Fibroblast of pulmonary artery (primary cell): Measurements from ENCODE around the gene CALB2.

Source experiments
- DNase-seq: peaks from one replicate; pipeline ENCODE4 v3.0.0-alpha.2; 2010; ENCODE audit warnings: low read depth
- H3K4me3 ChIP-seq: replicated peaks from 2 replicates; pipeline ENCODE4 v1.5.1; 2011; ENCODE audit warnings: low read depth, mild to moderate bottlenecking, control low read depth, low read length, moderate library complexity
- CTCF ChIP-seq: IDR thresholded peaks from 2 replicates; pipeline ENCODE4 v1.5.1; 2011; ENCODE audit warnings: mild to moderate bottlenecking, control low read depth, low read length, inconsistent platforms; ENCODE audit errors: missing control alignments

CALB2 gene

DNA sequence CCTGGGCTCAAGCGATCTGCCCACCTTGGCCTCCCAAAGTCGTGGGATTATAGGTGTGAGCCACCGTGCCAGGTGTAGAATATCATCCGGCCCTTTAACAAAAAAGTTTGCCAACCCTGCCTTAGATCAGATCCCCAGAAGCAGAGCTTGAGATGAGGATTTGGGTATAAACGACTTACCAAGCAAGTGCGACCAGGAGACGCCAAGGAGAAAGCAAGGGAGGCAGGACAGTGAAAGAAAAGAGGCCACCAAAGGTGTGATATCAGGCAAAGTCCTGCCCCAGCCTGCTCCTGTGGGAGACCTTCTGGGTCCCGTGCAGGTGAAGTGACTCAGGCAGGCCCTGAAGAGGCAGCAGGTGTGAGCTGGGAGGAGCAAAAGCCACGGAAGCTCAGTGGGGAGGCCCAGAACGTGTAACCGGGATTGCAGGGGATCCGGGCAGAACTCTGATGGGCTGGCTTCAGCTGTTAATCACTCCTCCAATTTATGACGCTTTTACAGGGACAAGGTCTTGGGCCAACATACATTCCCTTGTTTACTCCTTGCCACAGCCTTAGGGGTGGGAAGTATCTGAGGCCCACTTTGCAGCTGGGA lies 14.1 kb upstream of the CALB2 start:
- H3K4me3 ChIP-seq, result no peak overlapping the region
- no peak for DNase-seq
- no peak for TF ChIP-seq CTCF

DNA sequence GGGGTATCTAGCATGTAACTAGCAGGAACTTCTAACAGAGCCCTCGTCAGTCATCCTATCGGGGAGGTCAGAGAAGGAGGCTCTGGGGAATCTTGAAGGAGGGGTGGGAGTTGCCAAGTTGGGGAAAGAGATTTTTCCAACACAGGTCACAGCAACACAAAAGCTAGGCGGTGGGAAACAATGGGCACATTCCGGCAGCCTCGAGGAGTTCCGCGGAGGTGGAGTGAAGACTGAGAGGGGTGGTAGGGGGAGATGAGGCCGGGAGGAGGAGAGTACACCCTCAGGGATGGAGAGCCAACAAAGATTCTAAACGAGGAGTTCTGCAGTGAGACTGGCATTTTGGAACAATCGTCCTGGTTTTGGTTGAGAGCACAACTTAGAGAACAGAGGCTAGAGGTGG lies 13.5 kb upstream of the CALB2 start:
- no peak for TF ChIP-seq CTCF
- no peak for DNase-seq
- H3K4me3 ChIP-seq, result no peak overlapping the region

- no peak for DNase-seq
- no peak for TF ChIP-seq CTCF
- no peak overlapping the region for H3K4me3 ChIP-seq
These were observed 11.4 kb upstream of the CALB2 start for GRCh38 chr16:71347146-71347545.

GRCh38 chr16:71348262-71349085 lies 10.0 kb upstream of the CALB2 start:
- DNase-seq, result no peak
- no peak for TF ChIP-seq CTCF
- H3K4me3 ChIP-seq, result no peak overlapping the region

DNA sequence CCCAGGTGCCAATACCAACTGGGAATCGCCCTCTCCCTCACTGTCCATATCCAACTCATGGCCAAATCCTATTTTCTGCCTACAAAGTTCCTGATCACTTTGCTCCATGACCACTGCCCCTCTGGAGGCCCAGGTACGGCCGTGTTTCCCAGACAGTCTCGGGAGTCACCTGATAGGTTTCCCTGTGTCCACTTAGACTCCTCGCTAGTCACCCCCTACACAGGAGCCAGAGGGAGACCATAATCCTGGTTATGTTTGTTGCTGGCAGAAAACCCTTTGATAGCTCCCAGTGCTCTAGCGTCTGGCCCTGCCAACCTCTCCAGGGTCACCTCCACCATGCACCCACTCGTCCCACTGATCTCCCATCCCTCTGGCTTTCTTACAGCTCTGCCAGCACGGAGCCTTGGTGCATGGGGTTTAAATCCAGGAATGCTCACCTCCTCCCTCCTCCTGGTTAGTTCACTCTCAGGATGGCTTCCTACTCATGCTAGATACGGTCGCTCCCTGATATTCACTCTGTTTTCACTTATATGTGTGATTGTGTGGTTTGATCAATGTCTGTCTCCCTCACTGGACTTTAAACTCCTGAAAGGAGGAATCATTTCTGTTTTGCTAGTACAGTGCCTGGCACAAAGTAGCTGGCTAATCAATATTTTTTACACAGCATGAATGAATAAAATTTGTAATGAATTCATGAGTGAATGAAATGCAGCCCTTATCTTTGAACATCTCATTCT lies 7.5 kb upstream of the CALB2 start:
- H3K4me3 ChIP-seq, result no peak overlapping the region
- no peak for DNase-seq
- TF ChIP-seq CTCF, result no peak

- DNase-seq, result no peak
- TF ChIP-seq CTCF, result no peak
- no peak overlapping the region for H3K4me3 ChIP-seq
These were observed 7.0 kb upstream of the CALB2 start for GRCh38 chr16:71351558-71351901.
